DND-41 (cell line): ENCODE data around the gene CRACR2B.
A peak's percentile ranks its signal among the peaks of the same experiment; 100 is the strongest.

Source experiments
- ATAC-seq: fragments of 200-7000 bp; cut with Tn5 transposase; 3 replicates; pipeline ENCODE4 v1.9.1; 2021; ENCODE audit warnings: low read depth; ENCODE audit not compliant: insufficient read depth
- DNase-seq: peaks from one replicate; pipeline ENCODE4 v3.0.0-alpha.2; 2020
- H2AFZ ChIP-seq: 2 replicates; pipeline ENCODE4 v1.6.0; 2012; ENCODE audit warnings: low read depth, low read length
- H3K27ac ChIP-seq: 2 replicates; pipeline ENCODE4 v1.5.1; 2012; ENCODE audit warnings: low read length, inconsistent platforms
- H3K27me3 ChIP-seq: fragments of 200-600 bp; sonication (generic); 2 replicates; pipeline ENCODE4 v1.6.0; 2012; ENCODE audit warnings: low read length, mild to moderate bottlenecking, inconsistent platforms; ENCODE audit not compliant: insufficient read depth, poor library complexity
- H3K36me3 ChIP-seq: 2 replicates; pipeline ENCODE4 v1.5.1; 2012; ENCODE audit warnings: low read length, inconsistent platforms; ENCODE audit not compliant: insufficient read depth
- H3K4me1 ChIP-seq: 2 replicates; pipeline ENCODE4 v1.5.1; 2012; ENCODE audit warnings: mild to moderate bottlenecking, low read length; ENCODE audit not compliant: insufficient read depth
- H3K4me2 ChIP-seq: 2 replicates; pipeline ENCODE4 v1.6.0; 2012; ENCODE audit warnings: mild to moderate bottlenecking, moderate library complexity, low read length, inconsistent platforms; ENCODE audit not compliant: insufficient read depth
- H3K4me3 ChIP-seq, 2 experiments: fragments of 200-600 bp in 1 of 2; shearing (Covaris generic) in 1 of 2; 2 replicates each; pipeline ENCODE4 v1.5.1; 2012 to 2016; ENCODE audit warnings: inconsistent platforms in 2 of 2, low read length in 2 of 2, mild to moderate bottlenecking in 2 of 2, low read depth in 1 of 2, moderate library complexity in 1 of 2
- H3K79me2 ChIP-seq: 2 replicates; pipeline ENCODE4 v1.6.0; 2012; ENCODE audit warnings: low read length, inconsistent platforms; ENCODE audit not compliant: insufficient read depth
- H3K9ac ChIP-seq: 2 replicates; pipeline ENCODE4 v1.6.0; 2012; ENCODE audit warnings: low read depth, mild to moderate bottlenecking, inconsistent platforms, low read length, moderate library complexity
- H3K9me3 ChIP-seq: 2 replicates; pipeline ENCODE4 v1.5.1; 2012; ENCODE audit warnings: low read length, moderate library complexity, mild to moderate bottlenecking, inconsistent platforms; ENCODE audit not compliant: insufficient read depth, severe bottlenecking
- H4K20me1 ChIP-seq: 2 replicates; pipeline ENCODE4 v1.6.0; 2012; ENCODE audit warnings: low read length; ENCODE audit not compliant: insufficient read depth
- CTCF ChIP-seq: IDR thresholded peaks from 2 replicates; pipeline ENCODE4 v1.5.1; 2012; ENCODE audit warnings: borderline replicate concordance, low read length, moderate library complexity, mild to moderate bottlenecking; ENCODE audit not compliant: poor library complexity, severe bottlenecking; ENCODE audit errors: extremely low read depth
- EZH2 ChIP-seq: IDR thresholded peaks from 3 replicates; pipeline ENCODE4 v1.6.1; 2012; ENCODE audit warnings: borderline replicate concordance, low read depth, mild to moderate bottlenecking, moderate library complexity, low read length, inconsistent platforms; ENCODE audit not compliant: severe bottlenecking

The CRACR2B gene

DNA sequence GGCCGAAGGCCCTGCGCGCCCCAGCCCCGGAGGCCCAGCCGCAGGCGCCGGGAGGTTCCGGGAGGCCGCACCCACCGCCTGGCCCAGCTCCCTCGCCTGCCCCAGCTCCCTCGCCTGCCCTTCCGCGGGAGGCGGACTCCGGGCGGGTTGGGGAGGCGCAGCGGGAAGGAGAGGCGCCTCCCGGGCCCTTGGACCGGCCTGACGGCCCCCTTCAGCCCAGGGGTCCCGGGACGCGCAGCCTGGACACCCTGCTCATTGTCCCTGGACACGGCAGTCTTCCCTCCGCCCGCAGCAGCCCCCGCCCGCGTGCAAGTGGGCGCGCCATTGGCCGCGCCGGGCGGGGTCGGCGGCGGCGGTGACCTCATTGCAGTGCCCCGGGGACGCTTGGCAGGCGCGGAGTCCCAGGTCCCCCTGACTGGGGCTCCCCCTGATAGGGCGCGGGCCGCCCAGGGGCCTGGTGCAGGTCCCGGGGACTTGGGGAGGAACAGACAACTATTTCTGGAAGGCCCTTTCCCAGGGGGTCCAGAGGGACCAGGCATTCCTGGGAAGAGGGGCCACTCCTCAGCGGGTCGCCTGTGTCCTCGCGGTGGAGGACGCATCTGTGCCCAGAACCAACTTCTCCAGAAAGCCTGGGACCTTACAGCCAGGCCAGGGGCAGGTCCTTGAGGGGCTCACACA, 5.5 kb downstream of the CRACR2B start:
- Histone ChIP-seq H3K4me2 (peak overlapping the region; percentile 60), H3K79me2 (no peaks in the 10 kb centered on the region), H2AFZ (no peak overlapping the region), H3K9me3 (no peaks in the 10 kb centered on the region), H3K4me1 (peaks cover 15% of the 10 kb centered on the region), H3K36me3 (peaks cover 16% of the 10 kb centered on the region), H3K4me3 (peak overlapping the region; percentile 11 to 51; a peak in 3 of 4 replicates), H4K20me1 (peaks cover 10% of the 10 kb centered on the region), H3K27ac (no peak overlapping the region), H3K9ac (peak overlapping the region; percentile 53; the same call in 1 of the 2 replicates), H3K27me3 (peaks cover 29% of the 10 kb centered on the region)
- DNase-seq (no peak), ATAC-seq (no peak)
- TF ChIP-seq EZH2: no peak
- TF ChIP-seq CTCF: no peak

DNA sequence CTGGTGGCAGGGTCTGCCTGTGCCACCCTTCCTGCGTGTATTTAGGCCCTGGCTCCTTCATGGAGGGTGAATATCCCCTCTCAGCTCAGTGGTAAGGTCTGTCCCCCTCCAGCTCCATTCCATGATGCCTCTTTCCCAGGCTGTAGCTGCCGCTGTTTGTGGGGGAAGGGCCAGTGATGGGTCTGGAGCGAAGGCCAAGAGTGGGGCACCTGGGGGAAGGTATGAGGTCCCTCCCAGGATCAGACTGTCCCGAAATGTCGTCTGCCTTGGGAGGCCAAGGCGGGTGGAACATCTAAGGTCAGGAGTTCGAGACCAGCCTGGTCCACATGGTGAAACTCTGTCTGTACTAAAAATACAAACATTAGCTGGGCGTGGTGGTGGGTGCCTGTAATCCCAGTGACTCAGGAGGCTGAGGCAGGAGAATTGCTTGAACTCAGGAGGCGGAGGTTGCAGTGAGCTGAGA, 6.2 kb downstream of the CRACR2B start:
- no peak for DNase-seq
- H3K27ac ChIP-seq: no peak overlapping the region
- no peak overlapping the region for H3K4me3 ChIP-seq
- H3K36me3 ChIP-seq: peaks cover 23% of the 10 kb centered on the region
- ATAC-seq: no peak
- peaks cover 15% of the 10 kb centered on the region for H3K4me1 ChIP-seq
- H2AFZ ChIP-seq: no peak overlapping the region
- no peaks in the 10 kb centered on the region for H3K79me2 ChIP-seq
- peaks cover 7% of the 10 kb centered on the region for H4K20me1 ChIP-seq
- TF ChIP-seq EZH2 (no peak), CTCF (no peak)
- peaks cover 22% of the 10 kb centered on the region for H3K27me3 ChIP-seq
- no peaks in the 10 kb centered on the region for H3K9me3 ChIP-seq
- H3K9ac ChIP-seq: no peak overlapping the region; the same call in 1 of the 2 replicates
- peak overlapping the region; percentile 60 for H3K4me2 ChIP-seq

- Histone ChIP-seq H3K79me2 (no peaks in the 10 kb centered on the region), H3K36me3 (peaks cover 30% of the 10 kb centered on the region), H3K4me2 (peak overlapping the region; percentile 22; the same call in 1 of the 2 replicates), H3K4me1 (peaks cover 15% of the 10 kb centered on the region), H3K9ac (no peak overlapping the region), H3K27me3 (peaks cover 15% of the 10 kb centered on the region), H2AFZ (no peak overlapping the region), H3K27ac (no peak overlapping the region), H3K9me3 (no peaks in the 10 kb centered on the region), H4K20me1 (peaks cover 5% of the 10 kb centered on the region), H3K4me3 (no peak overlapping the region)
- no peak for ATAC-seq
- DNase-seq: no peak
- no peak for TF ChIP-seq CTCF
- no peak for TF ChIP-seq EZH2
Observed at GRCh38 chr11:834371-835316, 6.9 kb downstream of the CRACR2B start.
